H1 (cell line): ENCODE results near the gene FIP1L1. TPM values are rescaled to one million over a fixed set of nuclear protein-coding genes. Genes with fewer than 3 reads are reported as not detected.

ENCODE experiments used
- CTCF ChIA-PET: fragments of 300-600 bp; sonication (Branson Sonifier 250); formaldehyde crosslinking; loops from one replicate; lab custom pipeline; 2021; ENCODE audit not compliant: partially characterized antibody; lab: Charles Lee
- POLR2A ChIA-PET: fragments of 300-600 bp; sonication (Branson Sonifier 250); formaldehyde crosslinking; loops from one replicate; lab custom pipeline; 2021; ENCODE audit warnings: inconsistent platforms; ENCODE audit not compliant: partially characterized antibody; lab: Charles Lee
- DNase-seq, 2 experiments: peaks; one replicate each; pipeline versions ENCODE4 v3.0.0 to v3.0.0-alpha.2; 2010 to 2022; ENCODE audit warnings: low spot score in 2 of 2, low read depth in 1 of 2, mixed read lengths in 1 of 2
- FAIRE-seq: peaks from 2 replicates; lab custom pipeline; 2011; peaks lifted over from hg19 to GRCh38; lab: Jason Lieb, UNC
- H2AFZ ChIP-seq: 2 replicates; pipeline ENCODE4 v1.8.1; 2012; ENCODE audit warnings: low read length, inconsistent platforms
- H2AK5ac ChIP-seq: 2 replicates; pipeline ENCODE4 v1.6.1; 2013; ENCODE audit warnings: low read depth, low read length
- H2BK120ac ChIP-seq: replicated peaks from 2 replicates; pipeline ENCODE3; 2013; ENCODE audit warnings: low read depth, low read length, inconsistent platforms
- H2BK12ac ChIP-seq: 2 replicates; pipeline ENCODE4 v1.6.1; 2013; ENCODE audit warnings: low read depth, low read length
- H2BK15ac ChIP-seq: 2 replicates; pipeline ENCODE4 v1.6.1; 2013; ENCODE audit warnings: low read length
- H2BK20ac ChIP-seq: 2 replicates; pipeline ENCODE4 v1.6.1; 2013; ENCODE audit warnings: low read length
- H2BK5ac ChIP-seq: 2 replicates; pipeline ENCODE4 v1.6.1; 2013; ENCODE audit warnings: low read depth, low read length
- H3K14ac ChIP-seq: 2 replicates; pipeline ENCODE4 v1.6.1; 2013; ENCODE audit warnings: inconsistent platforms; ENCODE audit not compliant: insufficient read length
- H3K18ac ChIP-seq: 2 replicates; pipeline ENCODE4 v1.6.1; 2013; ENCODE audit warnings: low read length; ENCODE audit errors: extremely low read depth
- H3K23ac ChIP-seq: 2 replicates; pipeline ENCODE4 v1.6.1; 2013; ENCODE audit warnings: inconsistent platforms; ENCODE audit not compliant: insufficient read length
- H3K23me2 ChIP-seq: 2 replicates; pipeline ENCODE4 v1.6.1; 2013; ENCODE audit warnings: low read depth, low read length
- H3K27ac ChIP-seq: 2 replicates; pipeline ENCODE4 v1.6.1; 2011; ENCODE audit warnings: low read depth, low read length, inconsistent platforms
- H3K27me3 ChIP-seq, 4 experiments: replicated peaks in 1 of 4; 1 replicate in 1 of 4; 2 replicates in 3 of 4; pipeline versions ENCODE4 v1.6.1 to v1.8.1; 2011 to 2013; ENCODE audit warnings: low read length in 3 of 4, mild to moderate bottlenecking in 3 of 4, inconsistent platforms in 2 of 4, mixed read lengths in 2 of 4, moderate library complexity in 1 of 4; ENCODE audit not compliant: control insufficient read depth in 3 of 4, insufficient read depth in 3 of 4; ENCODE audit errors: extremely low read depth in 1 of 4
- H3K36me3 ChIP-seq, 4 experiments: 2 replicates each; pipeline versions ENCODE4 v1.6.1 to v1.8.1; 2011 to 2013; ENCODE audit warnings: mild to moderate bottlenecking in 4 of 4, low read length in 3 of 4, moderate library complexity in 2 of 4, control low read depth in 1 of 4, inconsistent platforms in 1 of 4; ENCODE audit not compliant: insufficient read depth in 4 of 4, control insufficient read depth in 2 of 4
- H3K4ac ChIP-seq: replicated peaks from 2 replicates; pipeline ENCODE3; 2013; ENCODE audit warnings: low read length, low read depth, mixed read lengths, inconsistent platforms; ENCODE audit not compliant: insufficient read length
- H3K4me1 ChIP-seq, 4 experiments: replicated peaks in 1 of 4; 1 replicate in 1 of 4; 2 replicates in 3 of 4; pipeline versions ENCODE4 v1.6.1 to v1.8.1; 2011 to 2013; ENCODE audit warnings: low read length in 3 of 4, inconsistent platforms in 2 of 4, mixed read lengths in 1 of 4; ENCODE audit not compliant: insufficient read depth in 4 of 4, control insufficient read depth in 3 of 4
- H3K4me2 ChIP-seq, 2 experiments: 2 replicates each; pipeline versions ENCODE4 v1.6.1 to v1.8.1; 2011 to 2013; ENCODE audit warnings: low read depth in 2 of 2, low read length in 2 of 2, control low read depth in 1 of 2, inconsistent platforms in 1 of 2, mild to moderate bottlenecking in 1 of 2; ENCODE audit not compliant: insufficient read depth in 1 of 2
- H3K4me3 ChIP-seq, 4 experiments: fragments of 200-600, 300-600 bp in 1 of 4; sonication (generic), shearing (Covaris generic), sonication (Bioruptor Twin) in 1 of 4; 2 replicates each; pipeline versions ENCODE4 v1.5.1 to v1.8.1; 2011 to 2016; ENCODE audit warnings: low read length in 4 of 4, low read depth in 3 of 4, control low read depth in 2 of 4, inconsistent platforms in 2 of 4, mild to moderate bottlenecking in 2 of 4, mixed read lengths in 1 of 4, moderate library complexity in 1 of 4; ENCODE audit not compliant: insufficient read depth in 2 of 4; ENCODE audit errors: extremely low read depth in 1 of 4
- H3K56ac ChIP-seq: replicated peaks from 2 replicates; pipeline ENCODE3; 2013; ENCODE audit warnings: low read depth, mild to moderate bottlenecking, mixed read lengths, low read length, inconsistent platforms; ENCODE audit not compliant: insufficient read length
- H3K79me1 ChIP-seq: 2 replicates; pipeline ENCODE4 v1.6.1; 2013; ENCODE audit warnings: low read depth, low read length, control low read depth
- H3K79me2 ChIP-seq, 2 experiments: 2 replicates each; pipeline versions ENCODE4 v1.6.1 to v1.8.1; 2012 to 2013; ENCODE audit warnings: low read length in 2 of 2, mild to moderate bottlenecking in 2 of 2, inconsistent platforms in 1 of 2; ENCODE audit not compliant: insufficient read depth in 2 of 2, control insufficient read depth in 1 of 2
- H3K9ac ChIP-seq, 4 experiments: replicated peaks in 1 of 4; 1 replicate in 1 of 4; 2 replicates in 3 of 4; pipeline versions ENCODE4 v1.6.1 to v1.8.1; 2011 to 2013; ENCODE audit warnings: low read depth in 3 of 4, low read length in 3 of 4, control low read depth in 2 of 4, mild to moderate bottlenecking in 2 of 4, moderate library complexity in 2 of 4, inconsistent platforms in 1 of 4; ENCODE audit errors: extremely low read depth in 1 of 4
- H3K9me3 ChIP-seq, 2 experiments: 2 replicates each; pipeline versions ENCODE4 v1.6.1 to v1.8.1; 2012 to 2013; ENCODE audit warnings: mild to moderate bottlenecking in 2 of 2, moderate library complexity in 2 of 2, control low read depth in 1 of 2, inconsistent platforms in 1 of 2, low read depth in 1 of 2, low read length in 1 of 2, mixed read lengths in 1 of 2; ENCODE audit not compliant: insufficient read depth in 2 of 2
- H4K20me1 ChIP-seq, 2 experiments: replicated peaks in 1 of 2; 2 replicates each; pipeline versions ENCODE3 to v1.8.1; 2011 to 2013; ENCODE audit warnings: inconsistent platforms in 2 of 2, low read length in 2 of 2, mild to moderate bottlenecking in 1 of 2; ENCODE audit not compliant: insufficient read depth in 2 of 2, control insufficient read depth in 1 of 2
- H4K5ac ChIP-seq: 2 replicates; pipeline ENCODE4 v1.6.1; 2013; ENCODE audit warnings: low read length, low read depth, mixed read lengths, inconsistent platforms; ENCODE audit not compliant: insufficient read length
- H4K8ac ChIP-seq: 2 replicates; pipeline ENCODE4 v1.8.0; 2013; ENCODE audit warnings: mild to moderate bottlenecking, moderate library complexity, low read length, inconsistent platforms; ENCODE audit not compliant: insufficient read depth; ENCODE audit errors: extremely low read depth
- H4K91ac ChIP-seq: replicated peaks from 2 replicates; pipeline ENCODE3; 2013; ENCODE audit warnings: low read length, mixed read lengths, inconsistent platforms; ENCODE audit not compliant: insufficient read length
- BACH1 ChIP-seq: IDR thresholded peaks from 2 replicates; pipeline ENCODE4 v1.6.1; 2012; ENCODE audit warnings: low read length, improper control_type of control experiment
- HDAC2 ChIP-seq, 2 experiments: fragments of 300-600 bp in 1 of 2; sonication (generic) in 1 of 2; IDR thresholded peaks; 2 replicates each; pipeline ENCODE4 v1.6.1; 2011 to 2012; ENCODE audit warnings: low read depth in 2 of 2, low read length in 2 of 2, mild to moderate bottlenecking in 2 of 2, moderate library complexity in 2 of 2, borderline replicate concordance in 1 of 2, inconsistent platforms in 1 of 2
- polyA plus RNA-seq, 7 experiments: library from polyadenylated mRNA; depleted of rRNA in 3 of 7; stranded (reverse) in 5 of 7; unstranded in 2 of 7; fragments of >200 nt in 5 of 7; fragments of 200-250 nt in 2 of 7; gene quantifications; 1 replicate in 5 of 7; 2 replicates in 1 of 7; 4 replicates in 1 of 7; pipeline versions ENCODE4 v1.2.1 to v1.2.3, GENCODE V29; 2011 to 2013; ENCODE audit warnings: missing spikeins in 2 of 7, mixed read lengths in 2 of 7
- total RNA-seq: library from RNA; stranded (reverse); fragmentation: NEBNext Ultra II Directional; extraction: Animal tissue kit (Norgen Biotek cat#: 25700); gene quantifications from 2 replicates; pipeline ENCODE4 v1.2.1, GENCODE V29; 2021

Gene FIP1L1
- total and polyA plus RNA-seq, 2 of the 8 experiments (the other 6 are each of a cell fraction or from before 2014, with no cell fraction given) = 19.5 to 53.7 TPM

DNA sequence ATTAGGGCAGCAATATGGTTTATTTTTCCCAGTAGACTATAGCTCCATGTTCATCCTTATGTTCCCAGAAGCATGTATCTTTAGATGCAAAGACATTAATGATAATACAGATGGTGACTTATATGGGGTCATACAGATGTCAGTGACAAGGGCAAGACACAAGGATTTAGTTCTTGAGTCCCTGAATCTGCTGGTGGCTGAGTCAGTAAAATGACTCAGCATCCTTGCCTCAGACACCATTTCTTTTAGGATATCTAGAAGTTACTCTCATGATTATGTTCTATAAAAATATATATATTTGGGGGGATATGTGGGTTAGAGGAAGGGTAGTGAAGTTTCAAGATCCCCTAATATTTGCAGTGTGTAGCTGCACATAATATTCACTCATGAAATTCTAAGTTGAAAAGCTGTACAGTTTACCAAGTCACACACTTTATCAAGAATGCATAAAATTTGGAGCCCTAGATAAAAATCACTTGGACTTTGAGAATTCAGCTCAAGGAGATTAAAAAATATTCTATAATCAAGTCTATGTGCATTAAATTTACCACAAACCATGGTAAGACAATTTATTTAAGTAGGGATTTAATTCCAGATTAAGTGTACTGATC, 111.9 kb downstream of the FIP1L1 start:
- H3K27me3 ChIP-seq = no peaks in the 10 kb centered on the region
- H3K56ac ChIP-seq = no peak overlapping the region
- H3K27ac ChIP-seq = no peak overlapping the region
- H2BK5ac ChIP-seq = no peak overlapping the region
- H2AK5ac ChIP-seq = no peak overlapping the region
- H3K79me2 ChIP-seq = no peaks in the 10 kb centered on the region
- H4K20me1 ChIP-seq = no peaks in the 10 kb centered on the region
- peaks cover 0 to 3% (median 0%) of the 10 kb centered on the region in 4 experiments; a peak in 3 of 7 replicates for H3K4me1 ChIP-seq
- DNase-seq (no peak), FAIRE-seq (no peak)
- no peak overlapping the region for H4K8ac ChIP-seq
- no peak overlapping the region for H3K18ac ChIP-seq
- H3K4me3 ChIP-seq = no peak overlapping the region
- ChIA-PET POLR2A (no interaction called here), CTCF (interaction anchor here (0.8 to 7.5 kb wide), 7 partner anchors 11 to 225 kb away, joined by 3 to 54 read pairs (median 5); no protein-coding TSS in a partner anchor)
- H3K23ac ChIP-seq = no peak overlapping the region
- TF ChIP-seq HDAC2 (IDR thresholded peaks at IDR 0.05; ENCODE audit: borderline replicate concordance in 1 of 2, low read depth in 2 of 2, low read length in 2 of 2) (no peak), BACH1 (peak; percentile 76)
- no peak overlapping the region for H2AFZ ChIP-seq
- no peak overlapping the region for H2BK12ac ChIP-seq
- no peaks in the 10 kb centered on the region for H3K9me3 ChIP-seq
- H3K9ac ChIP-seq = no peak overlapping the region
- H3K36me3 ChIP-seq = no peaks in the 10 kb centered on the region
- H2BK15ac ChIP-seq = no peak overlapping the region
- no peak overlapping the region for H4K91ac ChIP-seq
- H3K23me2 ChIP-seq = no peaks in the 10 kb centered on the region
- H2BK20ac ChIP-seq = no peak overlapping the region
- H3K79me1 ChIP-seq = no peaks in the 10 kb centered on the region
- H3K14ac ChIP-seq = no peak overlapping the region
- H3K4me2 ChIP-seq = no peak overlapping the region
- no peak overlapping the region for H2BK120ac ChIP-seq
- no peak overlapping the region for H4K5ac ChIP-seq
- H3K4ac ChIP-seq = no peak overlapping the region
